HEK293 (cell line): Measurements from ENCODE around the gene DDX23.
A peak's percentile ranks its signal among the peaks of the same experiment; 100 is the strongest.

Source experiments
- GLIS1 ChIP-seq: fragments of 450-650 bp; formaldehyde crosslinking; IDR thresholded peaks from 2 replicates; pipeline ENCODE4 v1.5.1; 2016; ENCODE audit warnings: missing biosample characterization, missing genetic modification characterization
- HIC1 ChIP-seq: fragments of 450-650 bp; formaldehyde crosslinking; IDR thresholded peaks from 2 replicates; pipeline ENCODE4 v1.5.1; 2016; ENCODE audit warnings: missing biosample characterization, missing genetic modification characterization
- MEIS1 ChIP-seq: sonication (generic); formaldehyde crosslinking; IDR thresholded peaks from 2 replicates; pipeline ENCODE4 v1.8.1; 2022; ENCODE audit warnings: missing genetic modification reagents, mild to moderate bottlenecking, borderline replicate concordance
- PATZ1 ChIP-seq: fragments of 450-650 bp; formaldehyde crosslinking; IDR thresholded peaks from 2 replicates; pipeline ENCODE4 v1.5.1; 2016; ENCODE audit warnings: missing biosample characterization, missing genetic modification characterization
- PRDM4 ChIP-seq: fragments of 450-650 bp; formaldehyde crosslinking; IDR thresholded peaks from 2 replicates; pipeline ENCODE4 v1.5.1; 2017; ENCODE audit warnings: missing biosample characterization, missing genetic modification characterization
- SETDB1 ChIP-seq: IDR thresholded peaks from one replicate; pipeline ENCODE4 v1.6.1; 2017; ENCODE audit warnings: mild to moderate bottlenecking, low read length, moderate library complexity, mixed read lengths; ENCODE audit not compliant: insufficient read length
- SP2 ChIP-seq: fragments of 450-650 bp; formaldehyde crosslinking; IDR thresholded peaks from 2 replicates; pipeline ENCODE4 v1.5.1; 2016; ENCODE audit warnings: missing biosample characterization, missing genetic modification characterization
- SP7 ChIP-seq: fragments of 450-650 bp; formaldehyde crosslinking; IDR thresholded peaks from 2 replicates; pipeline ENCODE4 v1.5.1; 2016; ENCODE audit warnings: missing biosample characterization, missing genetic modification characterization
- WT1 ChIP-seq: fragments of 450-650 bp; formaldehyde crosslinking; IDR thresholded peaks from 2 replicates; pipeline ENCODE4 v1.5.1; 2016; ENCODE audit warnings: missing biosample characterization, missing genetic modification characterization
- YY2 ChIP-seq: fragments of 450-650 bp; formaldehyde crosslinking; IDR thresholded peaks from 2 replicates; pipeline ENCODE4 v1.5.1; 2016; ENCODE audit warnings: missing biosample characterization, missing genetic modification characterization
- ZBTB11 ChIP-seq: fragments of 450-650 bp; formaldehyde crosslinking; conservative IDR thresholded peaks from 2 replicates; pipeline ENCODE4 v1.5.1; 2016; ENCODE audit warnings: low read depth, missing biosample characterization, missing genetic modification characterization
- ZBTB26 ChIP-seq: fragments of 450-650 bp; formaldehyde crosslinking; optimal IDR thresholded peaks from 2 replicates; pipeline ENCODE3; 2016; ENCODE audit warnings: missing biosample characterization, mild to moderate bottlenecking, missing genetic modification characterization
- ZNF114 ChIP-seq: fragments of 450-650 bp; formaldehyde crosslinking; IDR thresholded peaks from 2 replicates; pipeline ENCODE4 v1.5.0; 2017; ENCODE audit warnings: missing biosample characterization, missing genetic modification characterization
- ZNF138 ChIP-seq: fragments of 450-650 bp; formaldehyde crosslinking; IDR thresholded peaks from 2 replicates; pipeline ENCODE4 v1.5.1; 2016; ENCODE audit warnings: missing biosample characterization, missing genetic modification characterization, borderline replicate concordance
- ZNF202 ChIP-seq: fragments of 450-650 bp; formaldehyde crosslinking; IDR thresholded peaks from 2 replicates; pipeline ENCODE4 v1.5.1; 2016; ENCODE audit warnings: missing biosample characterization, missing genetic modification characterization, borderline replicate concordance
- ZNF394 ChIP-seq: fragments of 450-650 bp; formaldehyde crosslinking; IDR thresholded peaks from 2 replicates; pipeline ENCODE4 v1.5.1; 2016; ENCODE audit warnings: missing biosample characterization, missing genetic modification characterization, mild to moderate bottlenecking, moderate library complexity, borderline replicate concordance
- ZNF596 ChIP-seq: fragments of 450-650 bp; IDR thresholded peaks from 2 replicates; pipeline ENCODE4 v1.5.0; 2018; ENCODE audit warnings: missing biosample characterization, mild to moderate bottlenecking, missing genetic modification characterization, moderate library complexity
- ZNF600 ChIP-seq: fragments of 450-650 bp; formaldehyde crosslinking; IDR thresholded peaks from 2 replicates; pipeline ENCODE4 v1.5.1; 2016; ENCODE audit warnings: missing biosample characterization, missing genetic modification characterization
- ZNF610 ChIP-seq: fragments of 450-650 bp; formaldehyde crosslinking; IDR thresholded peaks from 2 replicates; pipeline ENCODE4 v1.5.1; 2016; ENCODE audit warnings: missing biosample characterization, missing genetic modification characterization, borderline replicate concordance
- ZNF626 ChIP-seq: fragments of 450-650 bp; sonication (Bioruptor Pico); formaldehyde crosslinking; IDR thresholded peaks from 2 replicates; pipeline ENCODE4 v1.5.1; 2018; ENCODE audit warnings: missing biosample characterization, missing genetic modification characterization, inconsistent platforms
- ZNF785 ChIP-seq: fragments of 450-650 bp; formaldehyde crosslinking; IDR thresholded peaks from 2 replicates; pipeline ENCODE4 v1.5.1; 2016; ENCODE audit warnings: missing biosample characterization, missing genetic modification characterization
- TF ChIP-seq, protein P1 (sequence below): fragments of 450-650 bp; formaldehyde crosslinking; IDR thresholded peaks from 2 replicates; pipeline ENCODE4 v1.5.1; 2016; ENCODE audit warnings: missing biosample characterization, missing genetic modification characterization
- TF ChIP-seq, protein P2 (sequence below): fragments of 450-650 bp; formaldehyde crosslinking; IDR thresholded peaks from 2 replicates; pipeline ENCODE4 v1.5.1; 2016; ENCODE audit warnings: missing biosample characterization, missing genetic modification characterization

The DDX23 gene

DNA sequence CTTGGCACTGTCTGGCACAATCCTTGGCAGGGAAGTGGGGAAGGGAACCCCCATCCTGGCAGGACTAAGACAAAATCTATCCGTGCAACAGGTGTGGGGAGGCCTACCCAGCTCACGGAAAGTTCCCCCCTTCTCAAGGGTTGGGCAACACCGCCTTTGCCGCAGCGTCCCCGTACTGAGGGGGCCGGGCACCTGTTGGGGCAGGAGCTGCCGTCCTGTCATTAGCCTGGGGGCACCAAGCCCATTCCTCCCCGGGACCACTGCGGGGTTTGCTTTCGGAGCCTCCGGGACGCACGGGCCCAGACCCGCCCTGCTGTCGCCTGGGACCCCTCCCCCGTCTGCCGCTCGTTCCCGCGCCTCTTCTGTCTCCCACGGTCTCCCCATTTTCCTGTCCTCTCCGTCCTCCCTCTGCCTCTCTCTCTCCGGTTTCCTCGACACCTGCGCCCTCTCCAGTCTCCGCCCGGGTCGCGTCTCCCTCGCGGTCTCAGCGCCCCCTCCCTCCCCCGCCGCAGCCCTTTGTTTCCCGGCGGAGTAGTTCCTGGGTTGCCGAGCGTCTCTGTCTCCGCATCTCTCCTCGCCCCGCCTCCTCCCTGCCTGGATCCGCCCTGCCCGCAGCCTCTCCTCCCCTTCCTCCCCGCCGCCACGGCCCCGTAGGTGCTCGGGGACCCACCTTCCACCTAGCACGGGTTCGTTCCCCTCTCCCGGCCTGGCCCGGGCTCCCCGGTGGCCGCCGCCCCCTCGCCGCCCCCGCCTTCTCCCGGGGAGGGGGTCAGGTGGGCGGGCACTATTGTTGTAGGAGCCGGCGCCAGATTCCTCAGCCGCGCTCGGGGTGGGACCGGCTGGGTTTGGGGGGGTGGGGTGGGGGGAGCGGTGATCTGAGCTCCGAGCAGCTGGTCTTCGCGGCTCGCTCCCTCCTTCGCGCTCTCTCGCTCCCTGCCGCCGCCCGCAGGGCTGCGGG is 33.8 kb downstream of the DDX23 start, which contains the start of gene CACNB3 (continued):
- TF ChIP-seq YY2 (tag by site-specific recombination) (no peak), ZNF202 (tag by site-specific recombination) (no peak), PRDM4 (tag by site-specific recombination) (peak; percentile 41; the same call in 1 of the 2 replicates), ZNF610 (tag by site-specific recombination) (peak; percentile 89; the same call in 1 of the 2 replicates), ZNF626 (tag by site-specific recombination) (no peak), ZBTB11 (tag by site-specific recombination) (peak; percentile 84), ZNF394 (tag by site-specific recombination) (no peak; the same call in 1 of the 2 replicates), ZBTB26 (tag by site-specific recombination) (peak; percentile 78), SP7 (peak; percentile 71), ZNF600 (peak; percentile 20; the same call in 1 of the 2 replicates), WT1 (peak; percentile 88), PATZ1 (tag by site-specific recombination) (peak; percentile 94), ZNF596 (tag by site-specific recombination) (no peak), MEIS1 (CRISPR knock-in tag) (no peak), GLIS1 (tag by site-specific recombination) (peak; percentile 83), SETDB1 (no peak), SP2 (tag by site-specific recombination) (peak; percentile 97), HIC1 (tag by site-specific recombination) (peak; percentile 66), ZNF138 (no peak), ZNF785 (tag by site-specific recombination) (no peak), ZNF114 (tag by site-specific recombination) (no peak)
- TF ChIP-seq, protein P1, sequence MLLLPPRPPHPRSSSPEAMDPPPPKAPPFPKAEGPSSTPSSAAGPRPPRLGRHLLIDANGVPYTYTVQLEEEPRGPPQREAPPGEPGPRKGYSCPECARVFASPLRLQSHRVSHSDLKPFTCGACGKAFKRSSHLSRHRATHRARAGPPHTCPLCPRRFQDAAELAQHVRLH (tag by site-specific recombination), result no peak
- TF ChIP-seq, protein P2, sequence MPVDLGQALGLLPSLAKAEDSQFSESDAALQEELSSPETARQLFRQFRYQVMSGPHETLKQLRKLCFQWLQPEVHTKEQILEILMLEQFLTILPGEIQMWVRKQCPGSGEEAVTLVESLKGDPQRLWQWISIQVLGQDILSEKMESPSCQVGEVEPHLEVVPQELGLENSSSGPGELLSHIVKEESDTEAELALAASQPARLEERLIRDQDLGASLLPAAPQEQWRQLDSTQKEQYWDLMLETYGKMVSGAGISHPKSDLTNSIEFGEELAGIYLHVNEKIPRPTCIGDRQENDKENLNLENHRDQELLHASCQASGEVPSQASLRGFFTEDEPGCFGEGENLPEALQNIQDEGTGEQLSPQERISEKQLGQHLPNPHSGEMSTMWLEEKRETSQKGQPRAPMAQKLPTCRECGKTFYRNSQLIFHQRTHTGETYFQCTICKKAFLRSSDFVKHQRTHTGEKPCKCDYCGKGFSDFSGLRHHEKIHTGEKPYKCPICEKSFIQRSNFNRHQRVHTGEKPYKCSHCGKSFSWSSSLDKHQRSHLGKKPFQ, result no peak
